ENCODE data around the gene LTBP1.

The LTBP1 gene

DNA sequence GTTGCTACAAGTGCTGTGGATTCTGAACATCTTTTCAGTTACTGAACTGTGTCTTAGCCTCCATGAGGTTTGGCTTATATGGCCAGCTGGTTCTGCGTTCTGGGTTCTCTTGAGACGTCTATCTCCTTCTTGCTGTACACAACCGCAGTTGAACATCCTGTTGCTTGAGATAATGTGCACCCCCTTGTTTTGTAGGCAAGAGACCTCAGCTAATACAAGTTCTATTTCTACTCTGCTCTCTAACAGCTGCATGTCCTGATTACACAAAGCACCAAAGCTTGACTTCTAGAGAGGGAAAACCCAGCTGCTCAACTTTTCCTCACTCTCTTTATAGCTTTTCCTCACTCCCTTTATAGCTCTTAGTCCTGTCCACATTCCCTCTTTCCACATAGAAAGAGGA, 176.0 kb downstream of the LTBP1 start:
- DNase-seq, result no peak

GRCh38 chr2:33123216-33123615, 176.5 kb downstream of the LTBP1 start:
- no peak for DNase-seq

GRCh38 chr2:33126552-33126951, 179.8 kb downstream of the LTBP1 start:
- no peak for DNase-seq

GRCh38 chr2:33126958-33127357, 180.2 kb downstream of the LTBP1 start:
- DNase-seq, result no peak

DNA sequence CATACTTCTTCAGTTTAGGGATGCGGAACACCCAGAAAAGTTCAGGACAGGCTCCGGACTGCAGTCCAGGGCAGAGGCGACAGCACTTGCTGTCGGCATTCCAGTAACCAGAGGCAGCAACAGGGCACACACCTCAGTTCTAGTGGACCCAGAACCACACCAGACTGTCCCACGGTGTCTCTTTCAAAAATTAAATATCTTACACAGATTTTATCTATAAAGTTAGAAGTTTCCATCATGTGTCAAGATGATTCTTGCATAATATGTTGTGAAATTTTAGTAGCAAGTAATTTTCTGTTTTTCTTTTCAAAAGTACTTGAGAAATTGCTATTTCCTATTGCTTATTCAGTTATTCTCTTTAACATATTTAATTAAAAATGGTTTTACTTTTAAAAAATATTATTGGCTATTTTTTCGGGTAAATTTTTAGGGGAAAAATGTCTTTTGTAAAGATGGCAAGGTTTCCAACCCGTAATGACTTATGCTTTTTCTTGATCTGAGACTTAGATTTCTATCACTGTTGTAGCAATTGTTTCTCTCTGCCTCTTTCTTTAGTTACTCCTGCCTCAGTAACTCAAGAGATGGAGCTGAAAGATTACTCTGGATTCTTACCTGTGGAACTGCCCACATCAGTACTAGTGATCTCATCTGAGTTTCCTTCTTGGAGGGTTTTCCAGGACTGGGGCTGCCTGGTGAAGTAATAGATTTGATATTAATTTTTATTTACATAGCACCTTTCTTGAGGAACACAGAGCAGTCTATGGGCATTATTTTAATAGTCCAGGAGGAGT, 182.7 kb downstream of the LTBP1 start:
- no peak for DNase-seq

DNA sequence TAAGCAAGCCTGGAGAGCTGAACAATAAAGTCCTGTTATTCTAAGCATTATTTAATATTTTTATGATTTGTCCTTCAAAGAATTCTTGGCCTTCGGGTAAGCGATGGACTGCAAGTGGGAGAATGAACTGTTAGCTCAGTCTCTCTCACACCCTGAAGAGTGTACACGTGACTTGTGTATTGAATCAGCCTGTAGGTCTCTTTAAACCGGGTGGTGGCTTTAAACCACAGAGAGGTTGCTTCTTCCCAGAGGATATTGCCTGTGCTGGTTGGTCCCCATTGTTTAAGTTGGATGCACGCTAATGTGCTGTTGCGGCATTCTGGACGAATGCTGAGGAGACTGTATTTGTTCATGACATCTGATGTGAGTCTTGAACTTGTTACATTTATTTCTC, 183.3 kb downstream of the LTBP1 start:
- no peak for DNase-seq

GRCh38 chr2:33130544-33130943, 183.8 kb downstream of the LTBP1 start:
- DNase-seq, result no peak

DNA sequence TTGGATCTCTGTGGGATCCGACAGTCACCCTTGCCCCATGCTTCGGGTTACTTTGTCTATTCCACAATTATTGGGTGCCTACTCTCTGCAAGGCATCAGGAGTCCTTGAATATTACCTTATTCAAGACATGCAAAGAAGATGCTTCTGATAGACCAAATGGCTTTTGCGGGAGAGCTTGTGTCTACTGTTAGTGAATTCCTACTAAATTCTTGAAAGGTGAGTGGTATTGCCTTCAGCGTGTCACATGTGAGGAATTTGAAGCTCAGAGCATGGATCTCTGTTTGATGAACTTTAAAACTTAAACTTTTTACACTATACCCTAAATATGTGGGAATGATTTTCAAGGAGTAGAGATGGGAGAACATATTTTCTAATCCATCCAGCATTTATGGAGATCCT, 184.4 kb downstream of the LTBP1 start:
- DNase-seq, result no peak

DNA sequence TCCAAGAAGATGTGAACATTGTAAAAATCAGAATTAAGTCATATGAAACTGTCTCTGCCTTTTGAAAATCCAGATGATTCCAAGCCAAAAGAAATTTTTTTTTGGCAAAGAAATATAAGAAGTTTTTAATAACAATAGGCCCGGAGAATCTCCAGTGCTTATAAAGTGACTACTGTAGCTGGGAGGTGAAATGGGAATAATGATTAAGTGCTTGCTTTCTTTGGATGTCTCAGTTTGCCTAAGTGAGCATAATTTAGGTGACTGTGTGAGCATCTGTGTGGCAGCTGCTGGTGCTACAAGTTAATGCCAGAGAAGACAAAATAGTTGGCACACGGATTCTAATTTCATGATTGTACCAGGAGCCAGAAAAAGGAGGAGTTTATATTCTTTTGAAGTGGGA, 185.0 kb downstream of the LTBP1 start:
- peak; percentile 17 to 67 for DNase-seq

DNA sequence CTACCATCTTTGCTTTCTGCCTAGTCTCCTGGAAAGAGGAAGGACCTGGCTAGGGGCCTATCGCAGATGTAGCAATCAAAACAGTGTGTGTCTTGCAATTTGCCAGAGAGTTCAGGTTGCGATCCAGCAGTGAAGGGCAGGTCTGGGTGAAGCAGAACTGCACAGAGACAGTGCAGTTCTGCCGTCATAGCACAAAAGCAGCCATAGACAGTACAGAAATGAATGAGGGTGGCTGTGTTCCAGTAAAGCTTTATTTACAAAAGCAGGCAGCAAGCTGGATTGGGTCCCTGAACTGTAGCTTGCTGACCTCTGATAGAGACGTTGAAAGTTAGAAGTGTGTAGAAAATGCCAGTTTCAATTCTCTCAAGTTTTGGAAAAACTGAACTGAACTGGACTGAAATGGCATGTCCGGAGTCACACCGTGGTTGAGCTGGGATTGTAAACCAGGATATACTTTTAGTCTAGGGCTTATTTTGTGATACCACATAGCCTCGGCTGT, 186.8 kb downstream of the LTBP1 start:
- peak in 1 of 2 experiments; percentile 16 for DNase-seq

DNA sequence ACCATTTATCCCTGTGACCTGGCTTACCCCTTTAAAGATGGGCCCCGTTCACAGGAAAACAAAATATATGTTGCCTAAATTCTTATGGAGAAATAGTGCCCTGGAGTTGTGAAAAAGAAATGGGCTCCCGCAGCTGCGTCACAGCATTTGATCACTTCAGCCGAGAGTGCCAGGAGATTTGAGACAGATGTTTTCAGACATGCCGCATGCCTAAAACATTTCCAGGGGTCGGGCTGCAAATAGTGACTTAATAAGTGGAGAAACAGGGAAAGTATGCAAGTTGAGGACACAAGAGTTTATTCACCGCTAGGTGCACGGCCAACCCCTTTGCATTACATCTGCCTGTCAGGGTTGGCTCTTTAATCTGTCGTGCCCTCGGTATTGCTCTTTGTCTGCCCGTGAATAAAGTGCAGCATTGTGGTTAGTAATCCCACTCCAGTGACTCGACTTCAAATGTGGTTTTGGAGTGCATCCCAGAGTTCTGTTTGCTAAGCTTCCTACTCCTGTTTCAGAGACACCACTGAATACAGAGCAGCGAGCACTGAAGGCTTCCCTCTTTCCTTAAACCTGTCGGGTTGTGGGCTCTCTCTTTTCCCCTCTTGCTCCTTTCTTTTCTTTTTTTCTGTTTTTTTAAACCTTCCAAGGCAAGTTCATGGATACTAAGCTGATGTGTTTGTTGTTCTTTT, 187.5 kb downstream of the LTBP1 start:
- DNase-seq, result peak; percentile 11 to 63

DNA sequence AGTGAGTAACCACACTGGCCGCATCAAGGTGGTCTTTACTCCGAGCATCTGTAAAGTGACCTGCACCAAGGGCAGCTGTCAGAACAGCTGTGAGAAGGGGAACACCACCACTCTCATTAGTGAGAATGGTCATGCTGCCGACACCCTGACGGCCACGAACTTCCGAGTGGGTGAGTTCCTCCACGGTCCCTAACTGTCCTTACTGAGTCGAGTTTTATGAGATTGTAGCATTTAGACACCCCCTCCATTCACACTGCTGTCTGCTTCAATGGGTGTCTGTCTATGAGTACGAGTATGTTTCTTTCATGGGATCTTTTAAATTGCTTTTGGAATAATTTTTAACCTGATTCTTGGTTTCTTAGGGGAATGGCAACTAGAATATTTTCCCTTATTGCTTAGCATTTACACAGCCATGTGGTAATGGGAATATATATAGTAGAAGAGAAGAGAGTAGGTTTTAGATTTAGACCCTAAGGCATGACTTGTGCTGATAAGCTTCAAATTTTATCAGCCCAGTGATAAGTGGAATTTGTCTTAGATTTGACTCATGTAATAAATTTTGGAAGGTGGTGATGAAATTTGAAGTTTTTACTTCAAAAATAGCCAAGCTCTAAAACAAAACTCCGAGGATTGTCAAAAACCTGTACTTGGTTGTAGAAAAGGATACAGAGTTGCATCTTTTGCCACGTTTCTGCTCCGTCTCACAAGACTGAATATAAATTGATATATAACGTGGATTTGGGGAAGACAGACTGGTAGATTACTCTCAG, 188.2 kb downstream of the LTBP1 start:
- DNase-seq, result no peak

GRCh38 chr2:33135645-33136044, 188.9 kb downstream of the LTBP1 start:
- DNase-seq, result no peak

- DNase-seq, result peak in 1 of 2 experiments; percentile 82
Observed at GRCh38 chr2:33136056-33136455, 189.3 kb downstream of the LTBP1 start.

- DNase-seq, result no peak
Observed at GRCh38 chr2:33136566-33136965, 189.8 kb downstream of the LTBP1 start.

DNA sequence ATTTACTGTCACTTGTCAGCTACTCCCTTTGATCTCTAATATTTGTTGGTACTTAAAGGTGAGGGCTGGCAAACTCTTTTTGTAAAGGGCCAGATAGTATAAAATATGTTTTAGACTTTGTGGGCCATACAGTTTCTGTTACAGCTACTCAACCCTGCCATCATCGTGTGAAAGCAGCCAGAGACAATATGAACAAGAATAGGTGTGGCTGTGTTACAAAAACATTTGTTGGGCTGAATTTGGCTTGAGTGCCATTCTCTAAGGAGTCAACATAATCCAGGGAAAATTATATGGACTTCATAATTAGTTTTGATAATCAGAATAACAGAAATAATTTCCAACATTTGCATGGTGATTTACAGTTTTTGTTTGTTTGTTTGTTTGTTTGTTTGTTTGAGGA, 190.6 kb downstream of the LTBP1 start:
- DNase-seq, result no peak

DNA sequence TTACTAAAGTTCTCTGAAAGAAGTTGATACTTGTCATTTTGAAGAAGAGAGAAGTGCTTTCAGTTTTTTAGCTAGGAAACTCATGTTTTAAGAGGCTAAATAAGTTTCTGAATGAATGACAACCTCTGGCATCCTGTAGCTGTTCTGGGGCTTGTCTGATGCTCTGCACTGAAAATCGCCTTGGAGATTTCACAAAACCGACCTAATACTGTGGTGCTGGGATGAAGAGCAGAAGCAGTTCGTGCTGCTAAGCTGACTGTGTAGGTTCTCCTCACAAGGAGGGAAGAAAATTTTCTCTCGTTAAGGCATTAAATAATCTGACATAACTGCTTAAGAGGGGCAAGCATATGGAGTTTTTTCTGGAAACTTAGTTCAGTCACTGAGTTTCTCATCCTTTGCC, 193.2 kb downstream of the LTBP1 start:
- DNase-seq, result no peak

GRCh38 chr2:33141476-33141875, 194.7 kb downstream of the LTBP1 start:
- DNase-seq, result no peak

GRCh38 chr2:33142810-33143209, 196.1 kb downstream of the LTBP1 start:
- DNase-seq, result no peak

- no peak for DNase-seq
Observed at GRCh38 chr2:33144243-33144642, 197.5 kb downstream of the LTBP1 start.

DNA sequence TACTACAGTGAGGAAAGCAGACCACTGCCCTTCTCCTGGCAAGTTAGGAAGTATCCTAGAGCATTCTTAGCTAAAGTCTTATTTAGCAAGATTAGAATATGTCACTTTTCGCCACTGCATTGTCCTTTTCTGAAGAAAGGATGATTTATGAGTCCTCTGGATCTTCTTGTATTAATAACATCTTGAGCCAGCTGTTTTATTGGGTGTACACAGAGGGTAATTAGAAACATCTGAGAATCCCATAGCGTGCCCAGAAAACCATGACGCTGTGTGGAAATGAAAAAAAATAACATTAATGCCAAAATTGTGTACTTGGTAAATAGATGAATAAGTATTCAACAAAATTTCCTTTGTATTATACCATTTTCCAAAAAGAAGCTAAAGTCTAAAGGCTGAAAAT, 198.7 kb downstream of the LTBP1 start:
- no peak for DNase-seq

GRCh38 chr2:33146102-33146501, 199.3 kb downstream of the LTBP1 start:
- DNase-seq, result no peak

DNA sequence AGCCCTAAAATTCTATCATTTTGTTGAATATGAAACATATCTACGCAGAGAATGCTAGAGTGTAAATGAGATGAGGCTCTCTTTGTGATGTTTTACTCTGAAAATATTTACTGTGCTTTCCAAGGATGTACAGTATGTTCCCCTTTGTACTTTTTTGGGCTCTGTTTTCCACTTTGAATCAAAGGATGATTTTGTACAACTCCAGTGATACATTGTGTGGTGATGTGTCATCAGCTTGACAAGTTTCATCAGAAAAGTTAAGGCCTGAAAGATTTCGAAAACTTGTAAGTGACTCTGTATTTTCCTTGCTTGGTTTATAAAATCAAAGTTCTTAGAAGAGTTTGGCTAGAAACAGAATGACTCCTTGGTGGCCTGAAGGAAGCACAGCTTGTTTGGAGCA, 206.3 kb downstream of the LTBP1 start:
- DNase-seq, result no peak

Data from NCI-H446 (cell line).